Endothelial cell of hepatic sinusoid (primary cell): ENCODE data around the gene GAS7.

Experiments used
- in situ Hi-C: cut with HindIII; loops from 2 replicates; pipeline ENCODE4 v1.10.0; 2017; ENCODE audit warnings: low sequenced_read_pairs

GAS7 gene

DNA sequence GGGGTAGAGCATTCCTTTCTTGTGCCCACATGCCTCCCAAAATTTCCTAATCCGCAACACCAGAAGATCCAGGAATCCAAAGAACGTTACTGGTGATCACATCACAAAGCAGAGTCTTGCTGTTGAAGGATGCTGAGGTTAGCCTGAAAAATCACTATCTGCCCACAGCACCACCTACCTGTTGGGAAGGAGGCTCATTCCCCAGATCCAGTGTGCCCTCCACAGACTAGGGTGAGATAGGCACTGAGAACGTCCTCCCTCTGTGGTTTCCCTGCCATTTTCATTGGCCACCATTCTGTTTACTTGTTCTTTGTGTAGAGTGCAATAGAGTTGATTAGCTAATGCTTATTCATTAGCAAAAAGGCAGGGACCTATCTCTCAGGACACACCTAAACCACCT is 323.7 kb downstream of the GAS7 start:
- in situ Hi-C loops = no loop called here

DNA sequence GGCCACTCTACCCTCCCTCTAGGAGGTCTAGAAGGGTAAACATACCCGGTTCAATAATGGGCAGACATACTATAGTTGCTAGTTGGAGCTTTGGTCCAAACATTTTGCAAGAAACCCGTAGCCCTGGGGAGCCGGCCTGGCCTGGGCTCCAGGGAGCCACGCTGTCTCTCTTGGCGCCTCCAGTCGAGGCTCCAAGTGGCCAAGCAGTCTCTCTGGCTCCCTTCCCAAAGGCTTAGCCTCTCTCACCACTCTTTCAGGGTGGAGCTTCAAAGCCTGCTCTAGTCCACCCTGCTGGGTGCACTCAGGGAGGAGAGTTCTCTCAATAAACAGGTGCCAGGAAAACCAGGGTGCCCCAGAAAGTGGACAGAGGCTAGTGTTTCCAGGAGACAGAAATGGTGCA is 325.6 kb downstream of the GAS7 start:
- in situ Hi-C loops = no loop called here

DNA sequence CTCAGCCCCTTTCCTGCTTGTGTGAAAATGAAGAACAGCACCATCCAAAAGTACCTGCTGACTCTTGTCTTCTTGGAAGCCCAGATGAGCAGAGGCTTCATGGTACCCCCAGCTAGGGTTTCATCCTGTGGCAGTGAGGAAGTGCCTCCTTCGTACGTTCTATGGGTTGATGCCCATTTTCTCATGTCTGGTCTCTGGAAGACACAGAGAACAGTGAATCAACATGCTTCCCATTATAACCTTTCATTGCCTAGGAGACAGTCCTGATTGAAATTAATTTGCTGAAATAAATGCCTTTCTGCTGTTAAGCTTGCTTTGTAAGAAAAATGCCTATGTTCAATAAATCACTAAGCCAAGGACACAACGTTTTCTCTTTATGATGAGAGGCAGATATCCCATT is 329.9 kb downstream of the GAS7 start:
- in situ Hi-C loops = no loop called here

DNA sequence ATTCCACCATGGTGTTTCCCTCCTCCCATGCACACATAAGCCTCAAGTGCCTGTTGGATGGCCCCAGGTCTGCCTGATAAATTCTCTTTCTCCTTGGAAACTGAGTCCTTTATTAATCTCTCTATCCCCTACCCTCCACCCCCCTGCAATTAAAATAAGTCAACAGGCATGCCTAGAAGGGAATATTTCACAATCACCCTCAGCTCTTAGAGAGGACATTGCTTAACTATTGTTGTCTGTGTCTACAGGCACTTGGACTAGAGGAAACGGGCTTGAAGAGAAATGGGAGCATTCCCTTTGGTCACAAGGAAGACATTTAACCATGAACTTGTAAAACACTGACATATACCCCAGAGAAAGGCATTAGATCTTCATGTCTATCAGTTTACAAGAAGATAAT is 332.8 kb downstream of the GAS7 start:
- in situ Hi-C loops = no loop called here

DNA sequence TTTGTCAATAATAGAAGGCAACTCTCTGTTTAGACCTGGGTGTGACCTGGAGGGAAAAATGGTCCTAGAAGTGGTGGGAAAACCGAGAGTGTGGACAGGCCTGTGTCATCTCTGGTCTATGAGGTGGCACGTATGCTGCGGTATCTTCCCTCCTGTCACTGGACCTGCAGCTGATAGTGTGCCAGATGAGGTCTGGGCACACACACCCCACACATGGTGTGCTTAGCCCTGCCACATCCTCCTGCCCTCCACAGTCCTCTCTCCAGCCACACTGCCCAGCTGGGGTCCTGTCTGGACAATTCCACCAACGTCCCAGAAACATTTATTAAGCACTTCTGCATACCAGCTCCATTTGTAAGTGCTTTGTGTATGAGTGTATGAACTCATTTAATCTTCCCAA is 335.5 kb downstream of the GAS7 start:
- in situ Hi-C loops = no loop called here

DNA sequence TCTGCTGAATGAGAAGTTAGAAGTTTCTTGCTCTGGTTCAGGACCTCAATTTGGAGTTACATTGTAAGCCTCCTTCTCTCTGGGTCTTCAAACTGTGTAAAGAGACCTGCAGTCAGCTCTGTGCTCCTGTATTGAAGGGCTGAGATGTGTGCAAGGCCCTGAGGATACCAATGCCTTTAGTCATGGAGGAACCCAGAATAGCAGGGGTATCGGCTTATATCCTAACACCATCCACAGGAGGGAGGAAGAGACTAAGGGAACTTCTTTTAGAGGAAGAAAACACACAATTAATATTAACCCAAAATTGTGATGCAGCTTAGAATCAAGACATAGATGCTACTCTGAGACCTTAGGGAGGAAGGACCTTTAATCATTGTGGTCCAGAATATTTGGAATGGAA is 336.2 kb downstream of the GAS7 start:
- in situ Hi-C loops = no loop called here

DNA sequence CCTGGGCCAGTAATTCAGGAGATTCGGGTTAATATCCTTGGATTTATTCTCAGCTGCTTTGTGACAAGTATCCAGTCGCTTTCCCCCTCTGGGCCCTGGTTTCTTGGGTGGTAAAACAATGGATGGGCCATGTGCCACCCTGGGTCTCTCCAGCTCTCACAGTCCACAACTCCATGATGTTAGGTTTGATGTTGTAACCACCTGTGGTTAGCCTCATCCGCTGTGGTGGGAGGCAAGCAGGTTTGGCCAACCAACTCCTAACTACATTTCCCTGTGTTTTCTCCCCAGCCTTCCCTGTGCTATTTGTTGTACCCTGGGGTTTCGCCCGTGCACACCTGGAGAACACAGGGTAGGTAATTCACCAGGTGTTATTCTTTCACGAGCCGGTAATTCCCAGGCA is 337.6 kb downstream of the GAS7 start:
- in situ Hi-C loops = no loop called here
